Neuron (in vitro differentiated cells): ENCODE results near the gene MTHFD1.

Source experiments
- H2AFZ ChIP-seq: one replicate; pipeline ENCODE4 v1.6.1; 2013; ENCODE audit warnings: low read depth, mild to moderate bottlenecking, inconsistent platforms, low read length, moderate library complexity
- H3K27me3 ChIP-seq: one replicate; pipeline ENCODE4 v1.6.1; 2013; ENCODE audit warnings: low read length; ENCODE audit not compliant: insufficient read depth
- H3K36me3 ChIP-seq: one replicate; pipeline ENCODE4 v1.6.1; 2013; ENCODE audit warnings: low read length; ENCODE audit not compliant: insufficient read depth
- H3K4me1 ChIP-seq: one replicate; pipeline ENCODE4 v1.6.1; 2013; ENCODE audit warnings: low read length; ENCODE audit not compliant: insufficient read depth
- H3K4me3 ChIP-seq: 2 replicates; pipeline ENCODE4 v1.5.1; 2013; ENCODE audit warnings: mild to moderate bottlenecking, low read length, moderate library complexity
- H3K9me3 ChIP-seq: one replicate; pipeline ENCODE4 v1.6.1; 2013; ENCODE audit warnings: low read length

MTHFD1 gene

DNA sequence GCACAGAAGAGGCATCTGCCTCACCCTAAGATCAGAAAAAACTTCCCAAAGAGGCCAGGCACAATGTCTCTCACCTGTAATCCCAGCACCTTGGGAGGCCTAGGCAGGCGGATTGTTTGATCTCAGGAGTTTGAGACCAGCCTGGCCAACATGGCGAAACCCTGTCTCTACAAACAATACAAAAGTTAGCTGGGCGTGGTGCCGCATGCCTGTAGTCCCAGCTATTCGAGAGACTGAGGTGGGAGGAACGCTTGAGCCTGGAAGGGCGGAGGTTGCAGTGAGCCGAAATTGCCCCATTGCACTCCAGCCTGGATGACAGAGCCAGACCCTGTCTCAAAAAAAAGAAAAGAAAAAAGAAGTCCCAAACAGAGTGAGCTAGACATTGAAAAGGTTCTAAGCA lies 120.9 kb downstream of the MTHFD1 start:
- Histone ChIP-seq H2AFZ (no peak overlapping the region), H3K27me3 (no peaks in the 10 kb centered on the region), H3K36me3 (no peaks in the 10 kb centered on the region), H3K9me3 (no peaks in the 10 kb centered on the region), H3K4me1 (peaks cover 17% of the 10 kb centered on the region), H3K4me3 (no peak overlapping the region)
